Caco-2 (cell line): ENCODE data around the gene PEX13. TPM values are rescaled to one million over a fixed set of nuclear protein-coding genes. Genes with fewer than 3 reads are reported as not detected.
"Not testable (repeated sequence)": the region's sequence is repeated elsewhere in the genome, so short reads cannot be mapped to it uniquely, and the experiment has no call there.

Experiments used
- BruUV-seq: library from RNA; stranded (reverse); fragments of 400-500 nt; replicated peaks from 2 replicates; lab custom pipeline; 2021; lab: Mats Ljungman, UMichigan
- CTCF ChIA-PET: fragments of 300-600 bp; sonication (Branson Sonifier 250); formaldehyde crosslinking; loops from one replicate; lab custom pipeline; 2022; ENCODE audit warnings: antibody characterized with exemption; lab: Charles Lee
- POLR2A ChIA-PET: fragments of 300-600 bp; sonication (Branson Sonifier 250); formaldehyde crosslinking; loops from one replicate; lab custom pipeline; 2022; ENCODE audit warnings: antibody characterized with exemption; lab: Charles Lee
- DNase-seq, 2 experiments: peaks; one replicate each; pipeline versions ENCODE4 v3.0.0 to v3.0.0-alpha.2; 2020 to 2022
- H3K27me3 ChIP-seq: replicated peaks from 2 replicates; pipeline ENCODE4 v1.6.0; 2011; ENCODE audit warnings: low read length; ENCODE audit not compliant: control insufficient read depth, insufficient read depth
- H3K36me3 ChIP-seq: 2 replicates; pipeline ENCODE4 v1.5.1; 2011; ENCODE audit warnings: low read length; ENCODE audit not compliant: control insufficient read depth, insufficient read depth
- H3K4me1 ChIP-seq: fragments of 250-450 bp; sonication (Bioruptor Pico); 2 replicates; pipeline ENCODE4 v1.5.1; 2020; ENCODE audit warnings: mild to moderate bottlenecking
- H3K4me3 ChIP-seq: 2 replicates; pipeline ENCODE4 v1.5.1; 2011; ENCODE audit warnings: low read depth, mild to moderate bottlenecking, control low read depth, low read length
- H3K9me3 ChIP-seq: fragments of 250-450 bp; sonication (Bioruptor Pico); 2 replicates; pipeline ENCODE4 v1.5.1; 2020; ENCODE audit warnings: mild to moderate bottlenecking, moderate library complexity
- H3K27ac Mint-ChIP-seq: one replicate; pipeline ENCODE4 v1.8.0; 2022; ENCODE audit warnings: mixed read lengths; ENCODE audit not compliant: unreplicated experiment
- H3K27me3 Mint-ChIP-seq: one replicate; pipeline ENCODE4 v1.8.0; 2022; ENCODE audit warnings: mixed read lengths; ENCODE audit not compliant: insufficient read depth, unreplicated experiment
- H3K36me3 Mint-ChIP-seq: one replicate; pipeline ENCODE4 v1.8.0; 2022; ENCODE audit warnings: mild to moderate bottlenecking, mixed read lengths; ENCODE audit not compliant: insufficient read depth, unreplicated experiment
- H3K4me1 Mint-ChIP-seq: one replicate; pipeline ENCODE4 v1.8.0; 2022; ENCODE audit warnings: low read depth, mixed read lengths; ENCODE audit not compliant: unreplicated experiment
- H3K4me3 Mint-ChIP-seq: one replicate; pipeline ENCODE4 v1.8.0; 2022; ENCODE audit warnings: mild to moderate bottlenecking, moderate library complexity, mixed read lengths; ENCODE audit not compliant: unreplicated experiment
- H3K9me3 Mint-ChIP-seq: one replicate; pipeline ENCODE4 v1.8.0; 2022; ENCODE audit warnings: mixed read lengths; ENCODE audit not compliant: unreplicated experiment
- intact Hi-C: fragments of 100-400 bp; cut with micrococcal nuclease; formaldehyde crosslinking; loops from one replicate; pipeline ENCODE4 v1.10.0; 2022; ENCODE audit not compliant: unreplicated experiment
- total RNA-seq: library from RNA; stranded (reverse); gene quantifications from 2 replicates; pipeline ENCODE4 v1.2.3, GENCODE V29; 2022
- TF ChIP-seq, protein P1 (sequence below), 2 experiments: fragments of 200-600 bp in 1 of 2; IDR thresholded peaks; 1 replicate in 1 of 2; 2 replicates in 1 of 2; pipeline versions ENCODE4 v1.5.1 to v1.8.0; 2011 to 2022; ENCODE audit warnings: antibody characterized with exemption in 1 of 2, control low read depth in 1 of 2, inconsistent platforms in 1 of 2, low read depth in 1 of 2, low read length in 1 of 2, mild to moderate bottlenecking in 1 of 2, moderate library complexity in 1 of 2; ENCODE audit not compliant: insufficient read depth in 1 of 2, severe bottlenecking in 1 of 2, unreplicated experiment in 1 of 2

The PEX13 gene
- total RNA-seq, 1 experiment from 2014 or later, result 37.4 TPM

DNA sequence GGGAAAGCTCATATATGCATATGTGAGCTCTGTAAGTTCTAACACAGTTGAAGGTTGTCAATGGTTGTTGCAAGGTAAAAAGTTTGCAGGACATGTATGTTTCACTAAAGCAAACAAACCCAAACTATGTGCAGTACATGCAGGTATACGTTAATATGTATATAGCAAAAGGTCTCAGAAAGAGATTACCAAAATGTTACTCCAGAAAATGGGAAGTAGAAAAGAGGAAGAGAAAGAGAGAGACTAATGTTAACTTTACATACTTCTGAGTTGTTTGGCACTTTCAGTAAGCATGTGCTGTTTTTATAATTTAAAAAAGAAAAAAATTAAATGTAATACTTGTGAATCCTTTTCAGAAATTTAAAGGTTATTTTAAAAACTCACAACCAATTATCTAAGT lies 32.8 kb upstream of the PEX13 start:
- H3K4me1 ChIP-seq, result no peaks in the 10 kb centered on the region
- no peaks in the 10 kb centered on the region for H3K9me3 ChIP-seq
- POLR2A ChIA-PET, result no interaction called here
- Mint-ChIP-seq H3K4me3 (no peak overlapping the region), H3K36me3 (no peaks in the 10 kb centered on the region), H3K4me1 (no peaks in the 10 kb centered on the region), H3K9me3 (no peaks in the 10 kb centered on the region), H3K27ac (no peak overlapping the region), H3K27me3 (no peaks in the 10 kb centered on the region)
- CTCF ChIA-PET, result no interaction called here
- no TSS peak for BruUV-seq
- intact Hi-C loops, result no loop called here
- no peak for DNase-seq
- H3K36me3 ChIP-seq, result no peaks in the 10 kb centered on the region
- no peak overlapping the region for H3K4me3 ChIP-seq
- H3K27me3 ChIP-seq, result no peaks in the 10 kb centered on the region
- TF ChIP-seq, protein P1, sequence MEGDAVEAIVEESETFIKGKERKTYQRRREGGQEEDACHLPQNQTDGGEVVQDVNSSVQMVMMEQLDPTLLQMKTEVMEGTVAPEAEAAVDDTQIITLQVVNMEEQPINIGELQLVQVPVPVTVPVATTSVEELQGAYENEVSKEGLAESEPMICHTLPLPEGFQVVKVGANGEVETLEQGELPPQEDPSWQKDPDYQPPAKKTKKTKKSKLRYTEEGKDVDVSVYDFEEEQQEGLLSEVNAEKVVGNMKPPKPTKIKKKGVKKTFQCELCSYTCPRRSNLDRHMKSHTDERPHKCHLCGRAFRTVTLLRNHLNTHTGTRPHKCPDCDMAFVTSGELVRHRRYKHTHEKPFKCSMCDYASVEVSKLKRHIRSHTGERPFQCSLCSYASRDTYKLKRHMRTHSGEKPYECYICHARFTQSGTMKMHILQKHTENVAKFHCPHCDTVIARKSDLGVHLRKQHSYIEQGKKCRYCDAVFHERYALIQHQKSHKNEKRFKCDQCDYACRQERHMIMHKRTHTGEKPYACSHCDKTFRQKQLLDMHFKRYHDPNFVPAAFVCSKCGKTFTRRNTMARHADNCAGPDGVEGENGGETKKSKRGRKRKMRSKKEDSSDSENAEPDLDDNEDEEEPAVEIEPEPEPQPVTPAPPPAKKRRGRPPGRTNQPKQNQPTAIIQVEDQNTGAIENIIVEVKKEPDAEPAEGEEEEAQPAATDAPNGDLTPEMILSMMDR (IDR thresholded peaks at IDR 0.05; ENCODE audit: insufficient read depth in 1 of 2, low read depth in 1 of 2, low read length in 1 of 2, severe bottlenecking in 1 of 2, unreplicated experiment in 1 of 2), result no peak

DNA sequence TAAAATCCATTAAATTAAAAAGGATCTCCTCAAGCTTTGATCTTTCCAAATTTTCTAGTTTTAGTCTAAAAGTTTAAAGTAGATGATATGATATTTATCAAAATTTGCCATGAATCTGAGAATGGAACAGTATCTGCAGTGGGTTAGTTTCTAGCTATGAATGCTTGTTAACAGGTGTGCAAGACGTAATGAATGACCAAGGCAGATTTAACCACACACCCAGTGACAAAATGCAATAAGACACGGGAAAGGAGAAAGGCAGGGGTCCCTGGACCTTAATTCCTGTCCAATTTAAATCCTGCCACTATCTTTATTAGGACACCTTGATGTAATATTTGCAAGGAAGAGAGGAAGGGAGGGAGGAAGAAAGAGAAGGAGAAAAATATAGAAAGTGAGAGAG lies 30.5 kb upstream of the PEX13 start:
- H3K27me3 Mint-ChIP-seq, result no peaks in the 10 kb centered on the region
- BruUV-seq, result no TSS peak
- no peaks in the 10 kb centered on the region for H3K36me3 ChIP-seq
- H3K27ac Mint-ChIP-seq, result no peak overlapping the region
- peaks cover 6% of the 10 kb centered on the region for H3K36me3 Mint-ChIP-seq
- TF ChIP-seq, protein P1 (IDR thresholded peaks at IDR 0.05; ENCODE audit: insufficient read depth in 1 of 2, low read depth in 1 of 2, low read length in 1 of 2, severe bottlenecking in 1 of 2, unreplicated experiment in 1 of 2), result no peak
- CTCF ChIA-PET, result no interaction called here
- no peaks in the 10 kb centered on the region for H3K4me1 ChIP-seq
- no peaks in the 10 kb centered on the region for H3K27me3 ChIP-seq
- H3K9me3 ChIP-seq, result peaks cover 11% of the 10 kb centered on the region
- H3K4me3 Mint-ChIP-seq, result no peak overlapping the region
- no peaks in the 10 kb centered on the region for H3K9me3 Mint-ChIP-seq
- POLR2A ChIA-PET, result interaction anchor here (0.6 kb wide), 1 partner anchor 116 kb away, joined by 4 read pairs; no protein-coding TSS in a partner anchor
- H3K4me1 Mint-ChIP-seq, result no peaks in the 10 kb centered on the region
- DNase-seq, result no peak
- no peak overlapping the region for H3K4me3 ChIP-seq
- intact Hi-C loops, result no loop called here

DNA sequence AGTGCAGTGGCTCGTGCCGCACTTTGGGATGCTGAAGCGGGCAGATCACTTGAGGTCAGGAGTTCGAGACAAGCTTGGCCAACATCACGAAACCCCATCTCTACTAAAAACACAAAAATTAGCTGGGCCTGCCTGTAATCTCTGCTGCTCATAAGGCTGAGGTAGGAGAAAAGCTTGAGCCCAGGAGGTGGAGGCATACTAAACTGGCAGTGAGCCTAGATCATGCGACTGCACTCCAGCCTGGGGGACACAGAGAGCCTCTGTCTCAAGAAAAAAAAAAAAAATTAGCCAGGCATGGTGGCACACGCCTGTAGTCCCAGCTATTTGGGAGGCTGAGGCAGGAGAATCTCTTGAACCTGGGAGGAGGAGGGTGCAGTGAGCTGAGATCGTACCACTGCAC lies 29.9 kb upstream of the PEX13 start:
- H3K4me1 ChIP-seq, POLR2A ChIA-PET, H3K4me3 Mint-ChIP-seq, CTCF ChIA-PET, H3K27ac Mint-ChIP-seq, H3K36me3 ChIP-seq, BruUV-seq, H3K27me3 ChIP-seq, H3K27me3 Mint-ChIP-seq, intact Hi-C loops, H3K9me3 Mint-ChIP-seq, H3K4me3 ChIP-seq, H3K36me3 Mint-ChIP-seq, DNase-seq, H3K4me1 Mint-ChIP-seq: not testable (repeated sequence)
- peaks cover 17% of the 10 kb centered on the region for H3K9me3 ChIP-seq

DNA sequence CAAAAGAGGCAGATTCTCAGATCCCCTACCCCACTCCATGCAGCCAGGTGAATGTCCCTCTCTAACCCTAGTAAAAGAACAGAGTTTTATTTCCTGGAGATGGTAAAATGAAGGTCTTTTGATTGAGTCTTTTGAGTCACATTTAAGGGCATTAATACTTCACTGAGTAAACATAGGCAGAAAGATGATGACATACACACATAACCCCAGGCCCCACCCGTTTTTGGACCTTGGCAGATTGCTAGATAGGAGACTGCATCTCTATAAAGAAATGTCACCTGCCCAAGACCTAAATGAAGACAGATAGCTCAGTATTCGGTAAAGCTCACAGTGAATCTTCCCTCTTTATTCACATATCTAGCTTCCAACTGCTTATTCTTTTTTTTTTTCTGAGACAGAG lies 28.3 kb upstream of the PEX13 start:
- intact Hi-C loops, result no loop called here
- Mint-ChIP-seq H3K4me1 (no peaks in the 10 kb centered on the region), H3K4me3 (no peak overlapping the region), H3K27ac (no peak overlapping the region), H3K27me3 (no peaks in the 10 kb centered on the region), H3K9me3 (no peaks in the 10 kb centered on the region), H3K36me3 (peaks cover 6% of the 10 kb centered on the region)
- BruUV-seq, result no TSS peak
- H3K36me3 ChIP-seq, result no peaks in the 10 kb centered on the region
- H3K4me3 ChIP-seq, result no peak overlapping the region
- H3K27me3 ChIP-seq, result no peaks in the 10 kb centered on the region
- CTCF ChIA-PET, result no interaction called here
- POLR2A ChIA-PET, result no interaction called here
- DNase-seq, result no peak
- peaks cover 20% of the 10 kb centered on the region for H3K9me3 ChIP-seq
- no peaks in the 10 kb centered on the region for H3K4me1 ChIP-seq
- TF ChIP-seq, protein P1 (IDR thresholded peaks at IDR 0.05; ENCODE audit: insufficient read depth in 1 of 2, low read depth in 1 of 2, low read length in 1 of 2, severe bottlenecking in 1 of 2, unreplicated experiment in 1 of 2), result no peak
